GM12891 (cell line): Measurements from ENCODE around the gene COMMD8.

Source experiments
- POLR2A ChIP-seq: IDR thresholded peaks from 2 replicates; pipeline ENCODE4 v1.6.1; 2011; ENCODE audit warnings: low read depth, low read length, control low read depth
- POLR2AphosphoS5 ChIP-seq: IDR thresholded peaks from 2 replicates; pipeline ENCODE4 v1.6.1; 2011; ENCODE audit warnings: low read depth, low read length, control low read depth

GRCh38 chr4:47475411-47475810 is 11.9 kb upstream of the COMMD8 start:
- TF ChIP-seq POLR2A: no peak
- TF ChIP-seq POLR2AphosphoS5: no peak
